ENCODE results near the gene ARSB.

The ARSB gene

DNA sequence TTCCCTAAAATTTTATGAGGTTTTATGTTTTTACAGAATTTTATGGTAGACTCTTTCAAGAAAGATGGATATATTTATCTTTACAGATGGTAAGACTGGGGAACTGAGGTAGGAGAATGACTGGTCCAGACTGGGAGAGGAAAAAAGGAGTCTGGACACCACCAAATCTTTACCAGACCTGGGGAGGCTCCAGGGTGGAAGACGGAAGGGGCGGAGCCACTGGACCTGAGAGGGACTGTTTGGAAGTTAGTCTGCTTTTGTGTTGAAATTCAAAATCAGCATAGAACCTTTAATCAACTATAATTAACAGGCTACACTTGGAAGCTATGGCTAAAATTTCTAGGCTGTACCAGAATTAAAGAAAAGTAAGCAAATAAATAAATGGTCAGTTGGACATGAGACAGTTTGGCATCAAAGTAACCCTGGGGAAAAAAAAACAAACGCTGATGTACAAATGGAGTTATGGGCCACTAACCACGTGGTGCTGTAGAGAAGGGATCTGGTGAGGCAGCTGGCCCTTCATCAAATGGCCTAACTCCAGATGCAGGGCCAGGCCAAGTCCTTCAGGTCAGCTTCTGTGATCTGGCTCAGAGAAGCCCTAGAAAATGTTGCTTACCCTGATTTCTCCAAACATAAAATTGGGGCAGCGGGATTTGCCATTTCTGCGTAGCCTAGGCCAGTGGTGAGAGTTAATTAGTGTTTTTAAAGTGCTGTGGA is 155.1 kb downstream of the ARSB start:
- DNase-seq: no peak

DNA sequence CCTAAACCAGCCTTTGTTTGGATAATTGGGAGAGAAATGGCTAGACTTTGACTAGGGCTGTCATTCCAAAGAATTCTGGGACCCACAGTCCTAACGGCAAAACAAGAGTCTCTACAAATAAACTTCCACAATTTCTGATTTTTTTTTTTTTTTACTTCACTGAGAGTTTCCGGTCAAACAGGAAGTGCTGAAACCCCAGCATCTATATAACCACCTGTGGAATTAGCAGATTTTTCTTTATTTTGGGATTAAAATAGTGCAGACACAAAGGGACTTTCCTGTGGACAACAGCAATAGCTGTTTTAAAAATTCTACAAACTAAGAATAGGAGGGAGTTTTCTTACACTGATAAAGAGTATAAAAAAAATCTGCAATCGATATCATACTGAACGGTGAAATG is 157.4 kb downstream of the ARSB start:
- no peak for DNase-seq

DNA sequence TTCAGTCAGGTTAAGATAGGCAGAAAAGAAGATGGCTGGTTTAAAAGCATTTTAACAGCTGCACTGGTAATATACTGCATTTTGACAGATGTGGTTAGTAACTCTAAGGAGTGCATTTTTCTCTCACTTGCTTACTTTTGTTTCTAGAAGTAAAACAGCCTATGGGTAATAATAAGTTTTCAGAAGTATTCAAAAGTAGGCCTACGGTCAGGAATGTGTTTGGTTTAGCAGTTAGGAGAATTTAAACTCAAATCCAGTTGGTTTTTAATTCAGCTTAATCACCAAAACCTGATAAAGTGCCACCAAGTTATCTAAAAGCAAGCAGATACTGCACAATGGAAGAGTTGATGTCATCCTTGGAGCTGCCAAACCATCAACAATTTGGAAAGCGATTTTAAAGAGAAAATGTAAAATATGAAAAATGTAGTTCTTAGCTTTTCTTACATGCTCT is 160.3 kb downstream of the ARSB start:
- no peak for DNase-seq

DNA sequence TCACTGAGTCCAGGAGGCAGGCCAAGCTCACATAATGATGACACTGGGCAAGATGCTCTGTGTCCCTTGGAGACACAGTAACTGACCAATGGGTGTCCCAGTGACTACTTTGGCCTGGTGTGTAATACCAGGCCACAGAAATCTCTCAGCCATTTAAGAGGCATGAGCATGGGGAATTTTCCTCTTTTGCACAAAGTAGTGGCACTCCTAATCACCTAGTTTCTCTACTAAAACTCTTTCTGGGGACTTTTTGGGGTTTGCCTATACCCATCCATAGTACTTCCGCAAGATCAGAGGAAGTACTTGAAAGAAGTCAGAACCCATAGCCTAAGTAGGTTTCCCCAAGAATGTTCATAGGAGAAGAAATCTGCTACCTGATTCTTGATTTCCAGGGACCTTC is 161.9 kb downstream of the ARSB start:
- DNase-seq: no peak

DNA sequence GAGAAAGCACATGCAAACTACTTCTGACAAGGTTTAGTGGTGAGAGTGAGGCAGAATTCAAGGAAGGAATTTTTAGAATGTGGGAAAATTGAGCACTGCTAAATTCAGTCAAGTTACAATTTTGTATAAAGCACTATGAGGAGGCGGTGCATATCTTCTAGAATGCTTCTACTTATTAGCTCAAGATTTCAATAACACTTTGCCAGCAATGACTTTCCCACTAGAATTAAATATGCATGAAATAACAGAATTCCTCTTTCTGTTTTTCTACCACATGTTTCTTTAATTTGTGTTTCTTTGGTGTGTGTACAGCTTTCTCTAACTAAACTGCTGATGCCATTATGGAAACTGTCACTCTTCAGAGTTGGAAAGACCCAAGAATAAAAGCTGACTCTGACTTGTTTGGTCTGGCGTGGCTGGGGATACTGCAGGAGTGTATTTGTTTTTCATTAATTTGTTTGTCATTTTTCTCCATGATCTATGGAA is 163.5 kb downstream of the ARSB start:
- no peak for DNase-seq

DNA sequence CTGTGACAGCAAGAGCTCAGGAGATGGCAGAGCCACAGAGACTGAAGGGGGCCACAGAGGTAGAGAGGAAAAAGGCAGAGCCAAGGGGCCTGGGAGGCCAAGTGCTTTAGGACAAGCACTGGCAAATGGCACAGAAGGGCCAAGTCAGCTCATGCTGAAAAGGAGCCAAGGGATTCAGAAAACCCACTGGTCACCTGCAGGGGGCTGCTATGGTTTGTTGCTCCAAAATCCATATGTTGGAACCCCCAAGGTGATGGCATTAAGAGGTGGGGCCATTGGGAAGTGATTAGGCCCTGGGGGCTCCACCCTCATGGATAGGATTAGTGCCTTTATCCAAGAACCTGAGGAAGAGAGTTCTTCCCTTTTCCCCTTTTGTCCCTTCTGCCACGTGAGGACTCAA is 165.4 kb downstream of the ARSB start:
- DNase-seq: no peak

DNA sequence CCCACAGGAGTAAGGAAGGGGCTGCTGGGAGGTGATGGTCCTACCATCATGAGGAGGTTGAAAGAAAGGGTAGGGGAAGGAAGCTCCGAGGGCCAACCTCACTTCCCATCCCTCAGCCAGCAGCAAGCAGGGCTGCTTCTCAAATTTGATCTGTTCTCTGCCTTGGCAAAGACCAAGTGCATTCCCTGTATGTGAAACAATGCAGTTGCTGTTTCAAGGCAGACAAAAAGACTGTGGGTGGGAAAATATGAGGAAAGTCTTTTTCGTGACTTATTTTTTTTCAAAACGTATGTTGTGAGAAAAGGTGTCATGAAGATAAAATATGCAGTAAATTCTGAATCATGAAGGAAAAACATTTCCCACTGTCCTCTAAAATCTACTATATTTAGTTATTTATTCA is 165.9 kb downstream of the ARSB start:
- DNase-seq: no peak

DNA sequence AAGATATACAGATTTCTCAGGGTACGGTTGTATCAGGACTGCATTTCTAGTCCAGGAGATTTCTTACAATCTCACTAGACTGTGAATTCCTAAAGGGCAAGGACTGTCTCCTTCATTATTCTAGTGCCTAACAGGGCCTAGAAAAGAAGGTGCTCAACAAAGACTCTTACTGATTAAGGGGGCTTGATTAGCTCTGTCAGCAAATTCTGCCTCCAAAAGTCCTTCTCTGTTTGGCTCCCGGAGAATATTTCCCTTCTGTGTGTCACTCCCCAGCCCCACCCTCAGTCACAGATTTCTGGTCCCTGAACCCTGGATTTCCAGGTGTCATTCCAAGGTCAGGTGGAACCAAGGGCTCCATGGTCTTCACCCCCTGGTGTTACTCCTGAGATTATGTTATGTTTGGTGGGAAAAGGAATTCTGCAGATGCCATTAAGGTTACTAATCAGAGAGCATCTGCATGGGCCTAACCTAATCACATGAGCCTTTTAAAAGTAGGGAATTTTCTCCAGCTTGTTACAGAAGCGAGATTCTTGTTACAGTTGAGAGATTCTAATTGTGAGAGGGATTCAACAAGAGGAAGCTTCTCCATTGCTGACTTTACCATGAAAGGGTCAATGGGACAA is 168.9 kb downstream of the ARSB start:
- DNase-seq: no peak

DNA sequence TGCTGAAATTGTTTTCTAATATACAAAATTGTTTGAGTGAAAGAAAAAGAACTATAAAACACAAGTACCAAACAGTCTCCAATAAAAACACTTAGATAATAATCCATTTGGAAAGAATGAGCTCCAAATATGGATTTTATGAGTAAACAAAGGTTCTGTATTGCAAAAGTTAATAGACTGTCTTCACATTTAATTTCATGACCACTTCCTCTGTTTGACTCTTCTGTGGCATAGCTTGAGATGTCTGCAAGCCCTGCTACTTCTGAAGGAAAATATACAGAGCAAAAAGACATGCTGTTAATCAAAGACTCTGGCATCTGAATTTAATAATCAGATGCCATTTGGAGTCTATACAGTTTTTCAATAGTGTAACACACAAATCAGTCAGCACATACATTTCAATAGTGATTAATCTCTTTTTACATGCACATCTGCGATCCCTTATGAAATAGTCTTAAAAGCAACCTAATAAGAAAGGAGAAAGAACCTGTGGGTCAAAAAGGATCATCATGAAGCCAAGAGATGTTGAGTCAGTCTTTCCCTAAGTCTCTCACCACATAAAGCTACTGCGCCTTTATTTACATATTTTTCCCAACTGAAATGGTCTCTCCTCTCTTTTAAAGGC is 171.1 kb downstream of the ARSB start:
- DNase-seq: no peak

DNA sequence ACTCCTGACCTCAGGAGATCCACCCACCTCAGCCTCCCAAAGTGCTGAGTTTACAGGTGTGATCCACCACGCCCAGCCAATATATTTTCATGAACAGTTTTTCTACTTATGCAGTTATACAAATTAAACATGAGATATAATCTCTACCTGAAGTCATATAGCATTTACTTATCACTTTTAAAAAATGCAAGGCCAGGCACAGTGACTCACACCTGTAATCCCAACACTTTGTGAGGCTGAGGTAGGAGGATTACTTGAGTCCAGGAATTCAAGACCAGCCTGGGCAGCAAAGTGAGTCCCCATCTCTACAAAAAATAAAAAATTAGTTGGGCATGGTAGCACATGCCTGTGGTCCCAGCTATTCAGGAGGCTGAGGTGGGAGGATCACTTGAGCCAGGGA is 171.8 kb downstream of the ARSB start:
- DNase-seq: no peak

DNA sequence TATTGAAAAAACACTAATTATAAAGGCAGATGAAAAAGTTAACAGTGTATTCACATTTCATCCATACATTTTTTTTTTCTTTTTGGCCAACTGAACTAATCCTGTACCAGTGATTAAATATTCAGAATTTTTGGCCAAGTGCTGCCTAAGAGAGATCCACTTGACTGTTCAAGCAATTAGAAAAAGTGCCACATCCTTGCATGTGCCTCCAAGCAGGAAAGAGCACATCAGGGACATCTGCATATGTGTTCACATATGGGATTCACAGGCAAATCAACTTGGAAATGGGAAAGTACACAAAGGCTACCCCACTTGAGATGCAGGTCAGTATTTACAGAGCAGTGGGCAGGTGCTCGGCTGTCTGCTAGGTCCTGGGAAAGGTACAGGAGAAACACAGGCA is 173.2 kb downstream of the ARSB start:
- no peak for DNase-seq

DNA sequence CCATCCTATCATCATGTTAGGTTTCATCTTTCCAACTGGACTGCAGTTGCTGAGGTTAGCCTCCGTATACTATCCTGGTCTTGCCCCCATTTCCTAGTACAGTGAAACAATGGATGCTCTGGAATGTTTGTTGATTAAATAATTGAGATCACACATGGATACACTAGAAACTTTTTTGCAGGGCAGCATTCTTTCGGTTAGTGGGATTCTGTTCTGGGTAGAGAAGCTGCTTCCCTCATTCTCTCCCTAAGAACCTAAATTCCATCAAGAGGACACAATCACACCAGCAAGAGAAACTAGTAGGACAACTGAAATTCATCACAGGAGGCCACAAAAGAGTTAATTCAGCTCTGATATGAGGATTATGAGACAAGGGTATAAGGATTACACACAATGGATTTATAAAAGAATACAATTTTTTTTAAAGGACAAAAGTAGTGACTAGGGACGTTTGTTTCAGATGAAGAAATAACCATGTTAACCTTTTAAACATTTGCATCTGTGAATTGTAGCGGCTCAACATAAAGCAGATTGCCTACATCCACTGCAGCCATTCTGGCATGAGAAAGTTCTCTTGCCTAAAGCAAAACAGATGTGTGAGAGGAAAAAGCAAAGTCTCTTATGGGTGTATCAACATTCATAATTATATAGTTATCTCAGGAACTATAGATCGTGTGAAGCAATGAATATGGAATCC is 173.8 kb downstream of the ARSB start:
- no peak for DNase-seq

DNA sequence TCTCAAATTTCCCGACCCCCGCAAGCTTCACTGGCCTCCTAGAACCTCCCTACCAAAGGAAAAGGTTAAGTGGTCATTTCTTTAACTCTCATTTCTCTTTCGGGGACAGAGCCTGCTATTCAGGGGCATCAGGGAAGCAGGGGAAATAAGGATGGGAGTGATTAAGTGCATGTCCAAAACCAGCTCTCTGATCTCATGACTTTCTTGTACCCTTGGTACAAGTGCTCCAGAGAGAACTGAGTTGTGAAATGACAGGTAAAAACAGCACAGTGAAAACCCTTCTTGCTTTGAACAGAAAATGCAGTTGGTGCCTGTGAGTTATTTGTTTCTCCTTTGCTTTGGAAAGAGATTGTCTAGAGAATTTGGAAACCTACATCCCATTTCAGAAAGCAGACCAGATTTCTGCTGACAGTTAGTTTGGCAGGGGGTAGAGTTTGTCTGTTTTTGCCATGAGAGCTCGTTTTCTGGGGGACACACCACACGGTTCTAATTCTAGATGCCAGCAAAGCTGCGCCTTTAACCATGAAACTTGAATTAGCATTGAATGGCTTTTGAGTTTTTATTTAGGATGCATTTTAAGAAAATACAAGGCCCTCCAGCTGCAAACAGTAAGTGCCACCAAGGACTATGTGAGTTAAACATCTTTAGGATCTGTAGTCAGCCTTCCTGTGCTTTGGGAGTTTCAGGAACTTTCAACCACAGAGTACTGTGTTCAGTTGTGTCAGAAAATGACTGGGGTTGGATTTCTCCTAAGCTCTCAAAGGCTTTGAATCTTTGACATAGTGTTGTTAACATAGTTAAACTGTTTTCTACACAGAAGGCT is 174.8 kb downstream of the ARSB start:
- DNase-seq: no peak

DNA sequence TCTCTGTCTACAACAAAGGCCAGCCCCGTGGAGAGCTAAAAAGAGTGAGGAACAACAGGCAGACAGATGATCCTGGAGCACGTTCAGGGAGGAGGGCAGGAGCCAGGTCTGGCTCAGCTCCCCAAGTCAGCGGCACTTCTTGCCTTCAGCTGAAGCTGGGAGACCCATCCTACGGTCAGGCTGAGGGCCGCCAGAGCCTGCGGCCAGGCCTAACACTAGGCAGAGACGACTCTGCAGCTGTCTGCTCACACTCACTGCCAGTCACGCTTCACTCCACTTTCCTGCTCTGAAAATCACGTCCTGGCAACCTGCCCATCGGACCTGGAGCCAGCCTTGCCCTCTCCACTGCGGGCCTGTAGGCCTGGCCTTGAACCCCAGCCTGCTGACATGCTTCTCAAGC is 175.7 kb downstream of the ARSB start:
- no peak for DNase-seq

DNA sequence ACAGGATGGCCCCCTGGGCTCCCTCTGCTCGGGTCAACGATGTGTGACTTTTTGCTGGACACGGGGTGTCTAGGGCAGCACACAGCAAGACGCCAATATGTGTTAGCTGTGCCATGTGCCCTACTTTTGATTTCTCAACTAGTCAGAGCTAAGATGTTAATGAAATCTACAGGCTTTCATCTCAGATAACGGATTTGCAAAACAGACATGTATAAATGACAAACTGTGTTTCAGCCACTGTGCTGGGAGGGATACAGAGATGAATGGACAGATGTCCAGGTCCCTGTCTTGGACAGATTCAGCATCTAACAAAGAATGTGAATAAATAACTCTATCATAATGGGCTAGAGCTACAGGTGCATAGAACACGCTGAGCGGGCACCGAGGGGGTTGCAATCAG is 176.3 kb downstream of the ARSB start:
- no peak for DNase-seq

DNA sequence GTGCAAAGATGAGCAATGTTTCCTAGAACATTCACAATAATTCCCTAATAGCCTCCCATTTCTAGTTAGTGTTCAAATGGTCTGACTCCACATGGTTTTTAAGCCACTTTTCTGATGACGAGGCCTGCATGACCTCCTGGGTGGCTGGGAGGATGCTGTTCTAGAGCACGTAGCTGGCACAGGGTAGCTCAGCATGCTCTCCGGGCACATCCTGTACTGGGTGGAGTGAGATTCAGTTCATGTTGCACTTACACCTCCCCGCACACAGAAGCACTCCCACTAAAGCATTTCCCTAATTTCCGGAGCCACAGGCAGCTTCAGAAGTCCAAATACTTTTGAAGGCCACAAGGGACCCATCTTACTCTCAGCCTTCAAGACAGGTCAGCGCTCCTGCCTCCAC is 176.7 kb downstream of the ARSB start:
- no peak for DNase-seq

DNA sequence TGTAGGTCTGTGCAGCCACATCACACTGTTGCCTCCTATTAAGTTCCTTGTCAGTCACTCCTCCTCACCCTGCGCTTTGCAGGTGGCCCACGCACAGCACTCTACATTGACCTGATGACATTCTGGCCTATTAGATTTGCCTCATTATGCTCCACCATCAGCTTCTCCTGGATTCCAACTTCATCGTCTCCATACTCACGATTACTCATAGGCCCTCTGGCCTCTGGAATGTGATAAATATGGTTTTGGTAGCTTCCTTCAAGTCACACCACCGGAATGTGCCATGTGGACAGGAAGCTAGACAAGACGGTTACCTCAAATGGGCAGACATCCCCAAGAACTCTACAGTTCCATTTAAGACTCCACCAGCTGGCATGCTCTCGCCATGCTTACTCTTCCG is 178.6 kb downstream of the ARSB start:
- no peak for DNase-seq

DNA sequence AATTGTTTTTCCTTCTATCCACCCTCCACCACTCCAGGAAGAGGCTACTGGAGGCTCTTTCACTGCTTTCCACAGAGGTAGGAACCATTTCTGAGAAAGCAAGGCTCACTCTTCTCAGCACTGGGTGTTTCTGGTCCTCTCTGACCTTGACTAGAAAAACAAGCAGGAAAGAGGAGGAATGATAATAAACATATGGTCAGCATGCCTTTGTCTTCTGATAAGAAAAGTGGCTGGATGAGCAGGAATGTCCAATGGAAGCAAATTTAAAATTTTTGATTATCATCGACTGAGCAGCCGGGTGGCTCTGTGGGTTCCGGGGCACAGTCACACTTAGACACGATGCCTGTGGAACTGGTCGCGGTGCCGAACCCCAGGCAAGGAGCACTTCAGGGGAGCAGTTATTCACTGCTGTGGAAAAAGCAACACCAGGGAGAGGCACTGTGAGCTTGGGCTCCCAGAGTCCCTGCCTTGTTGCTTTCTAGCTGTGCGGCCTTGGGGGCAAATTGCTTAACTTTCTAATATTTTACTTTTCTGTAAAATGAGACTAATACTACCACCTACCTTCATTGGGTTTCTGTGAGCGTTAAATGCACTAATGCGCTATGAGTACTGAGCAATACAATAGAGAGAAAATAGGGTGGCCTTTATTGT is 179.5 kb downstream of the ARSB start:
- DNase-seq: no peak

DNA sequence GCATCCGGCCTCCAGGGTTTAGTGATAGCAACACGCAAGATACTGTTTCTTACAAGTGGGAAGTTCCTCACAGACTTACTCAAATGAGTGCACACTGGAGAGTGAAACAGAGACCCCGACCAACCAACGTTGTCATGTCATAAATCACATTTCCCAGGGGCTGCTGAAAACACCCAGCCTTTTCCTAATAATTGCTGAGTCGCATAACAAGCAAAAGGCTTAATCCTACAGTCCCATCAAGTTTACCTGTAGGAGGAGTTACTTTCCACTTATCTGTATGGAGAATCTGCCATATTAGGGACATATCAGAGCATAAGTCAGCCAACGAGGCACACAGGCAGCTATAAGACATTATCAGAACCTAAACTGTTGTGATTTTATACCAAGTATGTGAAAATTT is 180.1 kb downstream of the ARSB start:
- DNase-seq: no peak

DNA sequence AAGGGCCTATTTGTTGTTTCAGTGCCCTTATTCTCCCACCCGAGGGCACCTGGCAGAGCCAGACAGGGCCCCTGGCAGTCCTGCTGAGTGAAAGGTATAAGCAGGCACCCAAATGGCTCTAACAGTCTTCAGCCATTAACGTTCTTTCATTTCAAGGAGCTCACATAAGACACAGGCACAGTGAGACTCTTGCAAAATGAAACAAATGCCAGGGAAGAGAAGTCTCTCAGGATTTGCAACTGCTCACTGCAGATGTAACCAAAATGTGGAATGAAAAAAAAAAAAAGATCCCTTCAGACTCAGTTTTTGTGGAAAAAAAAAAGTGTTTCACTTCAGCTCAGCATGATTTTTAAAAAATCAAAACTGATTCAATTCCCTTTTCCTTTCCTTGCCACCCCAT is 181.2 kb downstream of the ARSB start:
- DNase-seq: no peak

DNA sequence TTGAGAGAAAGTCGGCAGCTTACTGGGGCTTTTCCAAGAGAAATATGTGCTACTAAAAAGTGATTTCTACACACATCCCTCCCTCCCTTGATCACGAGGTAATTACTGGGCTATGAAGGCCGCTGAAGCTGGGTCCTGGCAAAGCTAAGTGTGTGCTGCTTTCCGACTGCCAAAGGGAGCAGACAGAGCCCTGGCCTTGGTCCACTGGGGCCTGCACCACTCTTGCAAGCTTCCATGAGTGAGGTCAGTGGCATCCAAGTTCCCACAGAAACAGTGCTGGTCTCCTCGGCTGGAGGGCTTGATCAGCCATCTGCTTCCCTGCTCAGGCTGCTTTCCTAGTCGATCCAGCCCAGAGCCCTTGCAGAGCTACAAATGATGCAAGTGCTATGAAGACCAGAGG is 181.8 kb downstream of the ARSB start:
- no peak for DNase-seq

DNA sequence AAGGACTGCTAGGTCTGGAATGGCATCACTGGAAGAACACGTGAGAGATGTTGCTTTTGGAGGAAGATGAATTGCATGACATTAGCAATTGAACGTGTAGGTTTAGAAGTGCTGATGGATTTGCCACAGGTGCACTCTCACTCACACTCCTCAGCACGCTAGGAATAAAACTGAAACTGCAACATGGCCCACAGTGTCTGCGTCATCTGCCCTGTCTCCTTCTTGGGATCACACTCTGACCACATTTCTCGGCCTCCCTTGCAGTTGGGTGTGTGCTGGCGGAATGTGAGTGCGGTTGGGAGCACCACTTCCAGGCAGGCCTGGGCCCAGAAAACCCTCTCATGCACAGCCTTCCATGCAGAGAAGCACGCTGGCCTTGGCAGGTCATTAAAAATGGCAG is 183.7 kb downstream of the ARSB start:
- no peak for DNase-seq

Data from NCI-H1105 (cell line).